Omental fat pad (tissue), 4 donors: Measurements from ENCODE around the gene DENND2C. TPM values are rescaled to one million over a fixed set of nuclear protein-coding genes. Genes with fewer than 3 reads are reported as not detected.
A peak's percentile ranks its signal among the peaks of the same experiment; 100 is the strongest.

ENCODE experiments used
- ATAC-seq: fragments of 150-250 bp; one replicate; pipeline ENCODE4 v1.9.1; 2016; ENCODE audit warnings: mild to moderate bottlenecking, moderate library complexity; ENCODE audit not compliant: low FRiP score
- DNase-seq: peaks from one replicate; pipeline ENCODE4 v3.0.0-alpha.2; 2019; ENCODE audit warnings: low spot score
- total RNA-seq, 4 donors: library from RNA; depleted of rRNA; stranded (reverse); fragments of >200 nt; gene quantifications; one replicate each; pipeline ENCODE4 v1.1.0, GENCODE V29; 2016
- TF ChIP-seq, protein P1 (sequence below), 3 donors: fragments of 450-650 bp; IDR thresholded peaks; one replicate each; pipeline ENCODE4 v1.5.1; 2016 to 2017; ENCODE audit warnings: antibody characterized with exemption in 3 of 3, mild to moderate bottlenecking in 3 of 3, moderate library complexity in 2 of 3

The DENND2C gene
- 1 to 10 TPM; 1.9 to 6.6 (median 3.1) TPM for total RNA-seq

DNA sequence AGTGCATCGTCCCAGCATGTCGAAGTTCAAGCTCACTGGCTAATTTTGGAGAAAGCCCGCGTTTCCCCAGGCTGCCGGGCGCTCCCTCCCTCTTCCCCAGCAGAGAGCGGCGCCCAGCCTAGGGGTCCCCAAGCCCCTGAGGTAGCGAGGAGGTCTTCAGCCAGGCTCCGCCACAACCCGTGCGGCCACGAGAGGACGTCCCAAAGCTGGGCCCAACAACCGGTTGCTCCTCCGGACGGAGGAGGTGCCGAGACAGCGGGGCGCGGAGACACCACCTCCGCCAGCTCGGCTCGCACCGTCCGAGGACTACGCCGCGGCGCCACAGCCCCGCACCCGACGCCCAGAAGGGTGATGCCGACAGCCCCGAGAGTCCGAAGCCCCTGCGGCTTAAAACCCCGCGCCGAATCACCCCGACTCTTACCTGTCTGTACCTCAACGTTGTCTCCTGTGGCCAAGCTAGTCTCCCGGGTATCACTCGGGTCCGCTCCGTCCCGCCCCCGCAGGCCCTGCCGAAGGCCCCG, at the start of gene DENND2C:
Gene DENND2C, minus strand, starts transcription at position 488 of the 521 bp plus-strand sequence. CDS start 44,065 bp downstream, outside the sequence.
- TF ChIP-seq, protein P1, sequence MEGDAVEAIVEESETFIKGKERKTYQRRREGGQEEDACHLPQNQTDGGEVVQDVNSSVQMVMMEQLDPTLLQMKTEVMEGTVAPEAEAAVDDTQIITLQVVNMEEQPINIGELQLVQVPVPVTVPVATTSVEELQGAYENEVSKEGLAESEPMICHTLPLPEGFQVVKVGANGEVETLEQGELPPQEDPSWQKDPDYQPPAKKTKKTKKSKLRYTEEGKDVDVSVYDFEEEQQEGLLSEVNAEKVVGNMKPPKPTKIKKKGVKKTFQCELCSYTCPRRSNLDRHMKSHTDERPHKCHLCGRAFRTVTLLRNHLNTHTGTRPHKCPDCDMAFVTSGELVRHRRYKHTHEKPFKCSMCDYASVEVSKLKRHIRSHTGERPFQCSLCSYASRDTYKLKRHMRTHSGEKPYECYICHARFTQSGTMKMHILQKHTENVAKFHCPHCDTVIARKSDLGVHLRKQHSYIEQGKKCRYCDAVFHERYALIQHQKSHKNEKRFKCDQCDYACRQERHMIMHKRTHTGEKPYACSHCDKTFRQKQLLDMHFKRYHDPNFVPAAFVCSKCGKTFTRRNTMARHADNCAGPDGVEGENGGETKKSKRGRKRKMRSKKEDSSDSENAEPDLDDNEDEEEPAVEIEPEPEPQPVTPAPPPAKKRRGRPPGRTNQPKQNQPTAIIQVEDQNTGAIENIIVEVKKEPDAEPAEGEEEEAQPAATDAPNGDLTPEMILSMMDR (IDR thresholded peaks at IDR 0.05), result no peak
- ATAC-seq (peak; percentile 53), DNase-seq (no peak)

DNA sequence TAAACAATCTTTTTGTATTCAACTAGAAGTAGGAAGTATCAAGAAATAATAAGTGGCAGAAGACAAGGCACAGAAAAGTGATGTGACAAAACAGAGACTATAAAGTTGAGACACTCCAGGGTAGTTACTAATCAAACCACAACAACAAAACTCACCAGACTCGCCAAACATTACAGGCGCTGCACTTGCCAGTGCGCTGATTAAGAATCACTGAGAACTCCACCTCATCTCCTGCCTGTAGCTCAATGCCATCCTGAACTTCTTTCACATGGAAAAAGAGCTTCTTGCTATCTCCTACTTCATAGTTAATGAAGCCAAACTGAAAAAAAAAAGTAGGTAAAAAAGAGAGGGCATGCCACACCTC, 49.6 kb upstream of the DENND2C start:
- DNase-seq (no peak), ATAC-seq (no peak)
- TF ChIP-seq, protein P1 (IDR thresholded peaks at IDR 0.05), result no peak

DNA sequence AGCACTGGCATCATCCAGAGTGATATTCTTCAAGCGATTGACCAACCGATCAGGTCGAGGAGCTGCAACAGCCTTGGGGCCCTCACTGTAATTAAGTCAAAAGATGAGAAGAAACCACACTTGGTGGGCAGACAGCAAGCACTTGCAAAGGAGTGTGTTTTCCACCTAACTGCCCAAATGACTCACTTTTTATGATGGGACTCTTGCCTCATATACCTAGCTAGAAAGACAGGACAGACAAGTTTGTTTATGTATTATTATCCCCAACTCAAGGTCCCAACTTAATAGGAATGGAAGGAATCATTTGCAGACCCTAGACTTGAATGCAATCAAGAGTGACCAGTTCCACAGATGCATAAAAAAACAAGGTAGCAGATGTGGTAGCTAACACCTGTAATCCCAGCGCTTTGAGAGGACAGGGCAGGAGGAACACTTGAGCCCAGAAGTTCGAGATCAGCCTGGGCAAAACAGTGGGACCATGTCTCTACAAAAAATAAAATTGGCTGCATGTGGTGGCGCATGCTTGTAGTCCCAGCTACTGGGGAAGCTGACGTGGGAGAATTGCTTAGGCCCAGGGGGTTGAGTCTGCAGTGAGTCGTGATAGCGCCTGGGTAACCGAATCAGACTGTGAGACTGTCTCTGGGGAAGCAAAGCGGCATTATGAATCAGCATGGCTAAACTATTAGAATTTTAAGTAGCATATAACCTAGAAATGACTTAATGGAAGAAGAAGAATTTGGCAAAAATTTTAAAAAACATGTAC, 49.0 kb upstream of the DENND2C start:
- ATAC-seq (no peak), DNase-seq (no peak)
- TF ChIP-seq, protein P1 (IDR thresholded peaks at IDR 0.05), result no peak

DNA sequence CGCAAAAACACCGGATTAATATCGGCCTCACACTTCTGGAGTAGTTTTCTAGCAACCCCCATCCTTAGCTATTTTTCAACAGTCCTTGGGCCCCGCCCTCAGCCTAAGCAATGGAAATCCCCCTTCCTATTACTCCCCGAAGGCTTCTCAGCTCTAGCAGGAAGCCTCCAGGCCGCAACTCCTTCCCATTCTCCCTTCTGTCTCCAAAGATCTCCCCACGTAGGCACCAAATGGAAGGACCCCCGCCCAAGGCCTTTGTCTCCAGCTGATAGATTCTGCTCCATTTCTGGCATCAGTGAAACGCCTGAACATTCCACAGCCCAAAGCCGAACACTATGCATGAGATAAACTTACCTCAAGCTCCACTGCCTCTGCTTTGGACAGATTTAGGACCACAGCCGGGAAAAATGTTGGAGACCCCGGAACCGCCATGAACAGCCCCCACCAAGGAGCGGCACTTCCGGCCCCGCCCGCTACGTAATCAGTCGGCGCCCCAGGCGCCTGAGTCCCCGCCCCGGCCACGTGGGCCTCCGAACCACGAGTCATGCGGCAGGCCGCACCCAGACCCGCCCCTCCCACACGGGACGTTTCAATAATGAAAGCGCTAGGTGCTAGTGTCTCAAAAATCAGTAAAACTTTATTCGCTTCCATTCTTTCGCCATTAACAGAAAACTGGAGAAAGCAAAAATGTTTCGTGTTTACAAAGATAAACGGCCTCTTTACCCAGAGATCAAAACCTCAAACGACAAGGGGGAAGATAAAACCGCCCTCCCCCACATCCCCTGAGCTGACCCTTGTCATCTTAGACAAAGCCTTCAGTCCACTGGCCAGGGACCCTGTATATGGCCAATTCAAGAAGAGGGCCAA, 46.7 kb upstream of the DENND2C start, which contains the start of gene NRAS:
Gene NRAS, minus strand, starts transcription at position 468 of the 867 bp plus-strand sequence. CDS start 611 bp downstream, outside the sequence.
- TF ChIP-seq, protein P1 (IDR thresholded peaks at IDR 0.05), result no peak

GRCh38 chr1:114715952-114716303, 46.1 kb upstream of the DENND2C start:
- DNase-seq (no peak), ATAC-seq (peak; percentile 3)
- TF ChIP-seq, protein P1 (IDR thresholded peaks at IDR 0.05), result no peak

More for the DNA sequence above, 46.7 kb upstream of the DENND2C start, which contains the start of gene NRAS:
- DNase-seq (peak; percentile 86), ATAC-seq (peak; percentile 96)

DNA sequence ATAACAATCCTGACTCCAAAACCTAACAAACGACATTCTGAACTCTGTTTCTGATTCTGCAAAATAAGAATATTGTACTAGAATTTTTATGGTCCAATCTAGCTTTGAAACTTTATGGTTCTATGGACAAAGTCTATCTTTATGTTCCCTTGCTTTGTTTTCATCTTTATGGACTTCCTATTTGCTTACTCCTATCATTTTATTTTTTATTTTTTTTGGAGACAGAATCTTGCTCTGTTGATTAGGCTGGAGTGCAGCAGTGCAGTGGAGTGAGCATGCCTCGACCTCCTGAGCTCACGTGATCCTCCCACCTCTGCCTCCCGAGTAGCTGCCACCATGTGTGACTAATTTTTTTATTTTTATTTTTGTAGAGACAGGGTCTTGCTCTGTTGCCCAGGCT, 43.1 kb upstream of the DENND2C start:
- TF ChIP-seq, protein P1 (IDR thresholded peaks at IDR 0.05), result no peak
- DNase-seq (no peak), ATAC-seq (no peak)
